GM12875 (cell line): ENCODE data around the gene XPR1.

Experiments used
- H3K4me3 ChIP-seq: one replicate; pipeline ENCODE4 v1.5.1; 2011; ENCODE audit warnings: low read depth, low read length, control low read depth
- CTCF ChIP-seq: IDR thresholded peaks from 2 replicates; pipeline ENCODE4 v1.5.1; 2011; ENCODE audit warnings: low read depth, mild to moderate bottlenecking, control low read depth, inconsistent platforms, low read length, moderate library complexity, borderline replicate concordance; ENCODE audit not compliant: insufficient read depth

XPR1 gene

GRCh38 chr1:180888870-180889269 is 257.0 kb downstream of the XPR1 start:
- no peak for TF ChIP-seq CTCF
- H3K4me3 ChIP-seq, result no peak overlapping the region

DNA sequence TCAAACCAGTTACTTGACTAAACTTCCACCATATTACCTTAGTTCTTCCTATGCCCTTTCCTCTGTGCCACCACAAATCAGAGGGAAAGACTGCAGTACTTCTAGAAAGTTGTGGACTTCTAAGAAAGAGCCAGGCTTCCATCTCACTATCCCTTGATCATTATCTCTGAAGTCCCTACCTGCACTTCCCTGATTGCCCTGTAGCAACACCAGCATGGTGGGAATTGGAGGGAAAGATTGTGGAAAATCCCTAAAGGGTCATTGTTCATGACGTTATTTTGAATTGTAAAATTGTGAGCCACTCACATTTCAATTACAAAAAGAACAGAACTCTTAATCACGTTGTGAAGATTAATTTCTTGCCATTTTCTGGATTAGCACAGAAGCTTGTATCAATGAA is 257.5 kb downstream of the XPR1 start:
- H3K4me3 ChIP-seq, result no peak overlapping the region
- TF ChIP-seq CTCF, result no peak

GRCh38 chr1:180892272-180892671 is 260.4 kb downstream of the XPR1 start:
- no peak for TF ChIP-seq CTCF
- H3K4me3 ChIP-seq, result no peak overlapping the region

DNA sequence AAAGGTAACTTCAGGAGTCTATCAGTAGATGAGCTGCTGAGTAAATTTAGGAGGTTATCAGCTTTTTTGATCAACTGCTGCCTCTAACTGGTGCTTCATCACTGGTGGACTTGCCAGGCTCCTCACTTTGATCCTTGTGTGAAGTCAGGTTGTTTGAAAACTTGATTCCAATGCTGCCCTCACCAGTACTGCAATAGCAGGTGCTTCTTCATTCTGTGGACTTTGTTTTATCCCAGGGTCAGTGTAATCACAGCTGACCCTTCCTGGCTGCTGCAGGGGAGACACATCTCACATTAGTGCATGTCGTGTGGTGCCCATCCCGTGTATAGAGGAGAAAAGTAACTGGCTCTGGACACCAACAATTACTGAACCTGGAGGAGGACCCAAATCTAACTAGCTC is 260.9 kb downstream of the XPR1 start:
- H3K4me3 ChIP-seq, result no peak overlapping the region
- TF ChIP-seq CTCF, result no peak

DNA sequence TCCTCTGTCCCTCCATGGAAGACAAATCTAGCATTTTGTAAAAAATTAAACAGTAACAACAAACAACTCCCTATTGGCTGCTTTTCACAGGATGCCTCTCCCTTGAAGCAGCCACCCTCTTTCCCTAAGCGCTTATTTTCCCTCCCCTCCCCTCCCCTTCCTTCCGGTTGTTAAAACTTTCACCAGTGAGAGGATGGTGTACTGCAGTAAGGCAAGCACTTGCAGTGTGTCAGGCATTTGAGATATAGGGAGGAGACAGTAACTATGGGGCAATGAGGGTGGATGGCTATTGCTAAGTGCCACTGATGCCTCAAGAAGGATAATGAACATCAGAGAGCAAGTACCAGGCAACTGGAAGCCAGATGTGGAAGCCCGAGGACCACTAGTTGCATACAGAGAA is 261.8 kb downstream of the XPR1 start:
- no peak for TF ChIP-seq CTCF
- no peak overlapping the region for H3K4me3 ChIP-seq

- no peak for TF ChIP-seq CTCF
- no peak overlapping the region for H3K4me3 ChIP-seq
These were observed 264.3 kb downstream of the XPR1 start for GRCh38 chr1:180896161-180896560.

- TF ChIP-seq CTCF, result no peak
- H3K4me3 ChIP-seq, result no peak overlapping the region
These were observed 266.8 kb downstream of the XPR1 start for GRCh38 chr1:180898441-180899219.
